Mesothelial cell of epicardium (in vitro differentiated cells): Measurements from ENCODE around the gene ELF4. TPM values are rescaled to one million over a fixed set of nuclear protein-coding genes. Genes with fewer than 3 reads are reported as not detected.

Experiments
- DNase-seq, 2 experiments: peaks; one replicate each; pipeline ENCODE4 v3.0.0; 2021; ENCODE audit warnings: low spot score in 2 of 2; ENCODE audit not compliant: unreplicated experiment in 2 of 2
- H3K27ac Mint-ChIP-seq: 2 replicates; pipeline ENCODE4 v1.8.0; 2021; ENCODE audit warnings: mixed read lengths
- H3K27me3 Mint-ChIP-seq: 2 replicates; pipeline ENCODE4 v1.8.0; 2021; ENCODE audit warnings: low read depth, mixed read lengths
- H3K36me3 Mint-ChIP-seq: 2 replicates; pipeline ENCODE4 v1.8.0; 2021; ENCODE audit warnings: mixed read lengths
- H3K4me1 Mint-ChIP-seq: 2 replicates; pipeline ENCODE4 v1.8.0; 2021; ENCODE audit warnings: mixed read lengths
- H3K4me3 Mint-ChIP-seq: 2 replicates; pipeline ENCODE4 v1.8.0; 2021; ENCODE audit warnings: mild to moderate bottlenecking, moderate library complexity, mixed read lengths
- H3K9me3 Mint-ChIP-seq: 2 replicates; pipeline ENCODE4 v1.8.0; 2021; ENCODE audit warnings: mixed read lengths
- total RNA-seq: library from RNA; stranded (reverse); gene quantifications from 3 replicates; pipeline ENCODE4 v1.2.1, GENCODE V29; 2021
- TF ChIP-seq, protein P1 (sequence below): fragments of 200-600 bp; sonication (generic); IDR thresholded peaks from one replicate; pipeline ENCODE4 v1.5.0; 2021; ENCODE audit warnings: antibody characterized with exemption; ENCODE audit not compliant: unreplicated experiment

ELF4 gene
- total RNA-seq, 1 donor from 2014 or later = 22.9 TPM

GRCh38 chrX:130095249-130096030 lies 14.9 kb downstream of the ELF4 start:
- H3K27me3 Mint-ChIP-seq = no peaks in the 10 kb centered on the region
- TF ChIP-seq, protein P1, sequence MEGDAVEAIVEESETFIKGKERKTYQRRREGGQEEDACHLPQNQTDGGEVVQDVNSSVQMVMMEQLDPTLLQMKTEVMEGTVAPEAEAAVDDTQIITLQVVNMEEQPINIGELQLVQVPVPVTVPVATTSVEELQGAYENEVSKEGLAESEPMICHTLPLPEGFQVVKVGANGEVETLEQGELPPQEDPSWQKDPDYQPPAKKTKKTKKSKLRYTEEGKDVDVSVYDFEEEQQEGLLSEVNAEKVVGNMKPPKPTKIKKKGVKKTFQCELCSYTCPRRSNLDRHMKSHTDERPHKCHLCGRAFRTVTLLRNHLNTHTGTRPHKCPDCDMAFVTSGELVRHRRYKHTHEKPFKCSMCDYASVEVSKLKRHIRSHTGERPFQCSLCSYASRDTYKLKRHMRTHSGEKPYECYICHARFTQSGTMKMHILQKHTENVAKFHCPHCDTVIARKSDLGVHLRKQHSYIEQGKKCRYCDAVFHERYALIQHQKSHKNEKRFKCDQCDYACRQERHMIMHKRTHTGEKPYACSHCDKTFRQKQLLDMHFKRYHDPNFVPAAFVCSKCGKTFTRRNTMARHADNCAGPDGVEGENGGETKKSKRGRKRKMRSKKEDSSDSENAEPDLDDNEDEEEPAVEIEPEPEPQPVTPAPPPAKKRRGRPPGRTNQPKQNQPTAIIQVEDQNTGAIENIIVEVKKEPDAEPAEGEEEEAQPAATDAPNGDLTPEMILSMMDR = no peak
- peaks cover 2% of the 10 kb centered on the region for H3K9me3 Mint-ChIP-seq
- peaks cover 13% of the 10 kb centered on the region for H3K4me1 Mint-ChIP-seq
- DNase-seq = no peak
- no peak overlapping the region for H3K27ac Mint-ChIP-seq
- H3K4me3 Mint-ChIP-seq = no peak overlapping the region
- no peaks in the 10 kb centered on the region for H3K36me3 Mint-ChIP-seq

DNA sequence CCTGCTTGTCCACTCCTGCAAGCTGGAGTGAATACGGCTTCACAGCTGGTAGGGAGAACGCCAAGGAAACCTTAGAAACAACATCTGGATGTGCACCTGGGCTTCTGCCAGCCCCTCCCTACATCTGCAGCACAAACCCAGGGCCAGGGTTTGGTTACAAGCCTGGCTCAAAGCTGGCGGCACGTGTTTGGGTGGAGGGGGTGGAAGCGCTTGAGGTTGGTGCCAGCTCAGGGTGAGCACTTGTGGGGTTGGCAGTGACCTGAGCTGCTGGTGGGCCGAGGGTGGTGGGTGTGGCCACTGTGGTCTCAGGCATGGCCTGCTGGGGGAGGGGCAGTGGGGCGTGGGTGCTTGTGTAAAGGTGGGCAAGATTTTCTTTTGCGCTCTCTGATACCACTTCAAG lies 15.6 kb downstream of the ELF4 start:
- Mint-ChIP-seq H3K9me3 (peaks cover 4% of the 10 kb centered on the region), H3K4me3 (no peak overlapping the region), H3K4me1 (peaks cover 13% of the 10 kb centered on the region), H3K27ac (no peak overlapping the region), H3K36me3 (no peaks in the 10 kb centered on the region), H3K27me3 (no peaks in the 10 kb centered on the region)
- TF ChIP-seq, protein P1 = no peak
- DNase-seq = no peak

DNA sequence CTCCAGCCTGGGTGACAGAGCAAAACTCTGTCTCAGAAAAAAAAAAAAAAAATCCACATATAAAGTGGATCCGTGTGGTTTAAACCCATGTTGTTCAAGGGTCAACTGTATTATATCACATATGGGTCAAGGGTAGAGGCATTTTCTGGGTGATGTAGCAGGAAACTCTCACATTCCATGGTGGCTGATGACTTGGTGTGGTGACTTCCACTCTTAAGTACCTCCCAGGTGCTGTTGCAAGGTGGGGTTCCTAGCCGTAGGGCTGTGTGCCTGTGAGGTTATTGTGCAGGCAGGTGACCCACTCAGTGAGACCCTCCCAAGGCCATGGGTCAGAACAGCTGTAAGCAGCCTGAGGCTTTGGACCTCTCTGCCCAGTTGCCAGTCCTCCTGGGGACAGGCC lies 17.0 kb downstream of the ELF4 start:
- Mint-ChIP-seq H3K36me3 (peaks cover 2% of the 10 kb centered on the region), H3K4me1 (peaks cover 8% of the 10 kb centered on the region), H3K27me3 (no peaks in the 10 kb centered on the region), H3K4me3 (no peak overlapping the region), H3K27ac (no peak overlapping the region), H3K9me3 (peaks cover 4% of the 10 kb centered on the region)
- TF ChIP-seq, protein P1 = no peak
- DNase-seq = no peak

DNA sequence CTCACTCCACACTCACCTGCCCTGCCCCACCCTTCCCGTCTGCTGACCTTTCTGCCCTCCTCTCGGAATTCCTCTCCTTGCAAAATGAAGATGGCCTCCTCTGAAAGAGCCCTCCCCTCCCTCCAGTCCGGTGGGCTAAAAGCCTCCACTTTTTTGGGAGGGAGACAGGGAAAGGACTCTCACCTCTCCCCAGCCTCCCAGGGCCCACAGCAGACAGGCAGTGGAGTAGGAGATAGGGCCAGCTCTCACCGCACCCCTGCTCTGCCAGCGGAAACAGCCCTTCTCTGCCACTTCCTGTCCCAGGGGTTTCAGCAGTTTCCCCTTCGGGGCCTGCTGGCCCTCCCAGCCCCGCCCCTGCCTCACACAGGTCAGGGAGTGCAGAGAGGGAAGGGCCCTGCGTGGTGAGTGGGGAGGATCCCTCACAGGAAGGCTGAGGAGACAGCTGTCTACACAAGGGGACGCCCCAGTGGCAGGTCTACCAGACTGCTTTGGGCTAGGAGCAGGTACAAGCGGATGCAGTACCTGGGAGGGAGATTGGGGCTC lies 18.2 kb downstream of the ELF4 start:
- no peak for DNase-seq
- TF ChIP-seq, protein P1 = no peak
- H3K9me3 Mint-ChIP-seq = peaks cover 9% of the 10 kb centered on the region
- no peak overlapping the region for H3K27ac Mint-ChIP-seq
- H3K4me1 Mint-ChIP-seq = peaks cover 4% of the 10 kb centered on the region
- H3K36me3 Mint-ChIP-seq = peaks cover 6% of the 10 kb centered on the region
- H3K4me3 Mint-ChIP-seq = no peak overlapping the region
- no peaks in the 10 kb centered on the region for H3K27me3 Mint-ChIP-seq

DNA sequence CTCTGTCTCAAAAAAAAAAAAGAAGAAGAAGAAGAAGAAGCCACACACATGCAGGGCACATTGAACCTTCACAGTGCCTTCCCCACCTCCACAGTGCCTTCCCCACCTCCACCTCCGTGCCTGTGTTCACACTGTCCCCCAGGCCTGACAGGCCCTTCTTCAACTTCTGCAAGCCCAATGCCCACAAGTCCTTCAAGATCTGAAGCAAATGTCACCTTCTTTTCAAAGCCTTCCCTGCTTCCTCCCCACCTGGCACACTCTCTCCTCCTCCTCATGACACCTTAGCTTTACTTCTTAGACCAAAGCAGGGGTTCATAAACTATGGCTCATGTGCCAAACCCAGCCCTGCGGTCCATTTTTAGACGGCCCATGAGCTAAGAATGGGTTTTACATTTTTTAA lies 19.9 kb downstream of the ELF4 start:
- Mint-ChIP-seq H3K36me3 (peaks cover 6% of the 10 kb centered on the region), H3K27ac (no peak overlapping the region), H3K4me3 (no peak overlapping the region), H3K4me1 (peaks cover 4% of the 10 kb centered on the region), H3K27me3 (no peaks in the 10 kb centered on the region), H3K9me3 (peaks cover 9% of the 10 kb centered on the region)
- TF ChIP-seq, protein P1 = no peak
- no peak for DNase-seq
